GM19395 (cell line): ENCODE data around the gene CEACAM1.
"Not testable (repeated sequence)": the region's sequence is repeated elsewhere in the genome, so short reads cannot be mapped to it uniquely, and the experiment has no call there.

ENCODE experiments used
- ATAC-seq: cut with Tn5 transposase; IDR thresholded peaks from one replicate; pipeline ENCODE4 v1.9.1; 2021; ENCODE audit warnings: mild to moderate bottlenecking, moderate library complexity; ENCODE audit not compliant: unreplicated experiment

Gene CEACAM1

DNA sequence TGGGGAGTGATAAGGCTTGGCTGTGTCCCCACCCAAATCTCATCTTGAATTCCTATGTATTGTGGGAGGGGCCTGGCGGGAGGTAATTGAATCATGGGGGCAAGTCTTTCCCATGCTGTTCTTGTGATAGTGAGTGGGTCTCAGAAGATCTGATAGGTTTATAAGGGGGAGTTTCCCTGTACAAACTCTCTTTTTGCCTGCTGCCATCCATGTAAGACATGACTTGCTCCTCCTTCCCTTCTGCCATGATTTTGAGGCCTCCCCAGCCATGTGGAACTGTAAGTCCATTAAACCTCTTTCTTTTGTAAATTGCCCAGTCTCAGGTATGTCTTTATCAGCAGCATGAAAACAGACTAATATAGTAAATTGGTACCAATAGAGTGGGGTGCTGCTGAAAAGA lies 20.8 kb upstream of the CEACAM1 start:
- ATAC-seq, result not testable (repeated sequence)

GRCh38 chr19:42548552-42548951 lies 20.3 kb upstream of the CEACAM1 start:
- ATAC-seq, result no peak

- no peak for ATAC-seq
Measured at GRCh38 chr19:42547929-42548328, 19.6 kb upstream of the CEACAM1 start.

DNA sequence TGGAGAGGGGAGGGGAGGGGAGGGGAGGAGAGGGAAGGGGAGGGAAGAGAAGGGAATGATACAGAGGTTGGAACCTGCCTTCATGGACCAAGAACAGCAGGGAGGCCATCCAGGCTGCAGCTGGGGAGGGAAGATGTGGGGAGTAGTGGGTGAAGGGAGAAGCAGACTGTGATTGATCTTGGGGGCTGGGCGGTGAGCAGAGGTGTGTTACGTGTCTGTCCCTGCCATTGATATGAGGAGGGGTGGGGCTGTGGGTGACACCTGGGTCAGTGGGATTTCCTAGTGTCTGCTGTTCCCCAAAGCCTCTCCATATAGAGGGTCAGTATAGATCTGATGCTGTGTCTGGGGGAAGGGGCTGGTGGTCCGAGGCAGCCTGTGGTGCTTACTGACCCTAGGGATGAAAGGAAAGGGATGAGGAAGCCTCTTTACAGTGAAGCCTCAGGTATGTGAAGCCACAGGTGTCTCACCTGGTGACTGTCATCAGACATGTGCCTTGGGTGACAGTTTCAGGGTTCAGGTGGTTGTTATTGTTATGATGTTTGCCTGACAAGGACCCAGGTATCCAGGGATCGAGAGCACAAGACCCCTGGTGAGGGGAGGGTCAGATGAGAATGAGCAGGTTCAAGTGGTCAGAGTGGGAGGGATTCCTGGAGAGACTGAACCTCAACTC lies 18.7 kb upstream of the CEACAM1 start:
- no peak for ATAC-seq

GRCh38 chr19:42544146-42544545 lies 15.9 kb upstream of the CEACAM1 start:
- no peak for ATAC-seq

DNA sequence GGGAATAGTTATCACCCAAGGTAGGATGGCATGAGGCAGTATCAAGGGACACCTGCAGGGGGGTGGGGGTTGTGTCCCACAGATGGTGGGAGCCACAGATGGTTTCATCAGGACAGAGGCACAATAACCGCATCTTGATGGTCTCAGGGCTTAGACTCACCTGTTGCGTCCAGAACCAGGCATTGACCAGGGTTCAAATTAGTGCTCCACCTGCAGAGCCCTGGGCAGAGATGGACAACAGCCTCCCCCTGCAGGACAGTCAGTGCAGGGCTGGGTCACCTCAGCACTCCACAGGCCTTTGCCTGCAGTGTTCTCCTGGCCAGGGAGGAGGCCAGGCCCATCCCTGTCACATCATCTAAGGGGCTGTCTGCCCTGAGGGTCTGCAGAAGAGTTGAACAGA lies 14.5 kb upstream of the CEACAM1 start:
- no peak for ATAC-seq

DNA sequence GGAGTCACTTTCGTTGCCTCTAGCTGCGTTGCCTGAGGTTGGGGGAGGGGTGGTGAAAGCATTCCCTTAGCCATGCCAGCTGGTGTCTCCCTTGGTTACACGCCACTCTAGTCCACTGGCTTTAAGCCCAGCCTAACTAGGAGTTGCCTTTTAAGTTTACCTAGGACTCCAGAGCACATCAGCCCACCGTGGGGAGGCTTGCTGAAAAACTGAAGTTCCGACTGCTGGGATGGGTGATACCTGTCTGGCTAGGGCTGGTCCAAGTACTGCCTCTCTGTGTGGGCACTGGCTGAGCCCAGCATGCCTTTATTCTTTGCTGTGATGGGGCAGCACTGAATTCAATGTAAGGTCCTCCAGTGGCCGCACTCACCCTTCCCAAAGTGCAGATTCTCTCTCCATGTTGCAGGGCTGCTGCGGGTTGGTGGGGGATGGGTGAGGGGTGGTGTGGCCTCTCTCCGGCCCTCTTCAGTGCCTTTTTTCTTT lies 11.8 kb upstream of the CEACAM1 start:
- ATAC-seq, result no peak

DNA sequence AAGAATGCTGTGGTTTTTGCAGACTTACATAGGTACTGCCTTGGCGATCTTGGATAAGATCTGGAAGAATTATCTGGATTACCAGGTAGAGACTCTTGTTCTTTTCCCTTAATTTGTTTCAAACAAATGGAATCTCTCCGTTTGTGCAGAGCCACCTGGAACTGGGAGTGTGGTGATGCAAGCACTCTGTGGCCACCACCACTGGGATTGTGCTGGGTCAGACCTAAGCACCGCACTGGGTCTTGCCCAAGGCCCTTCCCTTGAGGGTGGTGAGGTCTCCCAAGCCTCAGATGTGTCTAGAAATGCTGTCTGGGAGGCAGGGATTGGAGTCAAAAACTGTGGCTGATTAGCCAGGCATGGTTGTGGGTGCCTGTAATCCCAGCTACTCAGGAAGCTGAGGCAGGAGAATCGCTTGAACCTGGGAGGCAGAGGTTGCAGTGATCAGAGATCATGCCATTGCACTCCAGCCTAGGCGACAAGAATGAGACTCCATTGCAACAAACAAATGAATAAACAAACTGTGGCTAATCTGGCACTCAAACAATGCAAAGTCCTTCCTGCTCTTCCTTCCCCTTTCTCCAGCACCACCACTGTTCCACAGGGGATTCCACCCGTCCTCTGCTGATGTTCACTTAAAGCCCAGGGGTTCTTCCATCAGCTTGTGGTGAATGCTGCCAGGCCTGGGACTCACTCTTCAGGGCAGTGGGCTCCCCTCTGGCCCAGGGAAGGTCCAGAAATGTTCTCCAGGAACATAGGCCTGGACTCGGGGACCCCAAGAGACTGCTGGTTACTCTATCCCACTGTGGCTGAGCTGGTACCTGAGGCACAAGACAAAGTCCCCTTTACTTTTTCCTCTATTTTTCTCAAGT lies 10.8 kb upstream of the CEACAM1 start:
- no peak for ATAC-seq

- not testable (repeated sequence) for ATAC-seq
Measured at GRCh38 chr19:42535276-42535675, 7.0 kb upstream of the CEACAM1 start.

DNA sequence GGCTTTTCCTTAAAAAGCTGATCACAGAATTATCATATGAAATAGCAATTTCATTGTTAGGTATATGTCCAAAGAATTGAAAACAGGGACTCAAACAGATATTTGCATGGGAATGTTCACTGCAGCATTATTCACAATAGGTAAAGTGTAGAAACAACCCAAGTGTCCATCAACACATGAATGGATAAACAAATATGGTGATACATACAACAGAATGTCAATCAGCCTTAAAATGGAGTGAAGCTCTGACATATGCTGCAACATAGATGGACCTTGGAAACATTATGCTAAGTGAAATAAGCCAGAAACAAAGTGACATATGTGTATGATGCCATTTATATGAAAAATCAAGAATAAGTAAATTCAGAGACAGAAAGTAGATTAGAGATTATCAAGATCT lies 6.1 kb upstream of the CEACAM1 start:
- ATAC-seq, result no peak

DNA sequence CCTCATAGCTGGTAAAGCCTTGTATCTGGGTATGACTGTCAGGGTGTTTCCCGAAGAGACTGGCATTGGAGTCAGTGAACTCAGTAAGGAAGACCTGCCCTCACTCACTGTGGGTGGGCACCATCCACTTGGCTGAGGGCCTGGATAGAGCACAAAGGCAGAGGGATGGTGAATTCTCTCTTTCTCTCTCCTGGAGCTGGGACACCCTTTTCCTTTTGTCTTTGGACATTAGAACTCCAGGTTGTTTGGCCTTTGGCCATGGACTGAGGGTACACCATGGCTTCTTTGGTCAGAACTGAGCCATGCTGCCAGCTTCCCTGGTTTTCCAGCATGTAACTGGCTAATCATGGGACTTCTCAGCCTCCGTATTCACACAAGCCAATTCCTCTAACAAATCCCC lies 4.6 kb upstream of the CEACAM1 start:
- ATAC-seq, result no peak

DNA sequence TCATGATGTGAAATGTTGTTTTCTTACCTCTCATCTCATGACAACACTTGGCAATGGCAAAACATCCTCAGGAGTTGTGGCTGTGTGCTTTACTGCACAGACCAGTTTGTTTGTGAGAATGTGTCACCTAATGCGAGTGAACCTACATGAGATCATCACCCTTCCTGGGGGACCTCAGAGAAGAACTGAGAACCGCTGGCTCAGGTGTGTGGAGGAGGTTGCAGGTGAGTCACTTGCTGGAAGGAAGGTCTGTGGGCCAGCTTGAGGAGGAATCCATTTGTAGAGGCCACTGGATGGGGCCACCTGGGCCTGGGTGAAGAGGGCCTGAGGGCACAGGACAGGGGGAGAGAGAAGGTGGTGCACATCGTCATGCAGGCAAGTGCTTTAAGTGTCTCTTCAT lies 3.0 kb upstream of the CEACAM1 start:
- no peak for ATAC-seq

DNA sequence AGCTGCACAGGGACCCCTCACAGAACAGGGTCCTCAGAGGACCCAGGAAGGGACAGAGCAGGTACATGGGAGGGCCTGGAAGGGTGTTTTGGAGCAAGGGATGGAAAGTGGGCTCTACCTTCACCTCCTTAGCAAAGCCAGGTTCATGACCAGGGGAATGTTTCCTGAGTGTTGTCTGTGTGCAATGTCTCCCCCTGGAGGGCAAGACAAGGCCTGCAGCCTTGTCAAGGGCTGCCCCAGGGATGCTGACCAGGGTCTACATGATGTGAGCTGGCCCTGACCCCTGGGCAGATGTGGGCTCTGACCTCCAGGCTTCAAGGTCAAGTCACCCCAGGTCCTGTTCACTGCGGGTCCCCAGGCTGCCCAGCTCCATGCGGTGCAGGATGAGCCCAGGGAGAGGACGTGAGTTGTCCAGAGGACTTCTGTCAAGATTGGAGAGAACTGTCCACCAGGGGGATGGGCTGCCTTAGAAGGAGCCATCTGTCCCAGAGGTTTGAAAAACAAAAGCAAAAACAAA lies 1.0 kb upstream of the CEACAM1 start:
- no peak for ATAC-seq

DNA sequence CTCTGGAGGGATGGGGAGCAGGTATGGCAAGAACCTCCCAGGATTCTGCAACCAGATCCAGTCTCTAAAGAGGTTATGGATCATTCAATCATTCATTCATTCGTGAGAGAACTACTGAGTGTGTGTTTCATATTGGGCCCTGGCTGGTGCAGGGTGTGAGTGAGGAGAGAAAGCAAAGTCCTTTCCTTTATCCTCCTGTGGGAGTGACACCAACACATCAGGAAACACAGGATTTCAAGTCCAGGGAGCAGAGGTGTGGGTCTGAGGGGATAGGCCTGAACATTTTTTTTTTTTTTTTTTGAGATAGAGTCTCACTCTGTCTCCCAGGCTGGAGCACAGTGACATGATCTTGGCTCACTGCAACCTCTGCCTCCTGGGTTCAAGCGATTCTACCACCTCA lies 3.3 kb downstream of the CEACAM1 start:
- ATAC-seq, result no peak

- no peak for ATAC-seq
Measured at GRCh38 chr19:42524250-42524649, 4.0 kb downstream of the CEACAM1 start.

DNA sequence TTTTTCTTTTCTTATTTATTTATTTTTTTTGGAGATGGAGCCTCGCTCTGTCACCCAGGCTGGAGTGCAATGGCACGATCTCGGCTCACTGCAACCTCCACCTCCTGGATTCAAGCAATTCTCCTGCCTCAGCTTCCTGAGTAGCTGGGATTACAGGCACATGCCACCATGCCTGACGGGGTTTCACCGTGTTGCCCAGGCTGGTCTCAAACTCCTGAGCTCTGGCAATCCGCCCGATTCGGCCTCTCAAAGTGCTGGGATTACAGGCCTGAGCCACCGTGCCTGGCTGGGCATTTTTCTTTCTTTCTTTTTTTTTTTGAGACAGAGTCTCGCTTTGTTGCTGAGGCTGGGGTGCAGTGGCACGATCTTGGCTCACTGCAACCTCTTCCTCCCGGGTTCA lies 6.0 kb downstream of the CEACAM1 start:
- not testable (repeated sequence) for ATAC-seq

GRCh38 chr19:42521346-42522030 lies 6.8 kb downstream of the CEACAM1 start:
- no peak for ATAC-seq

DNA sequence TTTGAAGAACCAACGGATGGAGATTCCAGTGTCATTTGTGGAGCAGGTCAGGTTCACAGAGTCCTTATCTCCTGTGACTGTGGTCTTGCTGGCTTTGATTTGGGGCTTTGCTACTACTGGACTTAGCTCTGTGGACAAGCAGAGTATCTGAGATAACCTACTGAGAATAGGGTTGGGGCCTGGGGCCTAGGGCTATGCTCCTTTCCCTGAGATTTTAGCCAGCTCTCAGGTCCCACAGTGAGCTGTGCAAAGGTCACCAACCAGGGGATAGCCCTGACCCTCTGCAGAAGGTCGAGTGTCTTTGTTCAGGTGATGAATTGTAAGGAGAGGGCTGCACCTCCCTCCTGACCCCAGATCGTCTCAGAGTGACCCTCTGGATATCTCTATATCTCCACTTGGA lies 9.2 kb downstream of the CEACAM1 start:
- no peak for ATAC-seq

GRCh38 chr19:42516771-42517170 lies 11.5 kb downstream of the CEACAM1 start:
- no peak for ATAC-seq

DNA sequence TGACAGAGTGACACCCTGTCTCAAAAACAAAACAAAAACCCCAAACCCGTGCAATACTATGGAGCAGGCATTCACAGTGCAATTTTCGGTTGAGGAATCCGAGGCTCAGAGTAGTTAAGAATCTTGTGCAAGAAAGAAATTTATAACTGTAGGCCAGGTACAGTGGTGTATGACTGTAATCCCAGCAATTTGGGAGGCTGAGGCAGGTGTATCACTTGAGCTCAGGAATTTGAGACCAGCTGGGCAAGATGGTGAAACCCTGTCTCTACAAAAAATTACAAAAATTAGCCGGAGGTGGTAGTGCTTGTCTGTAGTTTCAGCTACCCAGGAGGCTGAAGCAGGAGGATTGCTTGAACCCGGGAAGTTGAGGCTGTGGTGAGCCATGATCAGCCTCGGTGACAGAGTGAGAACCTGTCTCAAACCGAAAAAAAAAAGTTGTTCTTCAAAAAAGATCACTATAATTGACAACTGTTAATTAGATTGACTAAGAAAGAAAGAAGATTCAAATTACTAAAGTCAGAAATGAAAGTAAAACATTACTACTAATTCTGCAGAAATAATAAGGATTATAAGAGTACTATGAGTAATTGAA lies 12.9 kb downstream of the CEACAM1 start:
- ATAC-seq, result no peak

DNA sequence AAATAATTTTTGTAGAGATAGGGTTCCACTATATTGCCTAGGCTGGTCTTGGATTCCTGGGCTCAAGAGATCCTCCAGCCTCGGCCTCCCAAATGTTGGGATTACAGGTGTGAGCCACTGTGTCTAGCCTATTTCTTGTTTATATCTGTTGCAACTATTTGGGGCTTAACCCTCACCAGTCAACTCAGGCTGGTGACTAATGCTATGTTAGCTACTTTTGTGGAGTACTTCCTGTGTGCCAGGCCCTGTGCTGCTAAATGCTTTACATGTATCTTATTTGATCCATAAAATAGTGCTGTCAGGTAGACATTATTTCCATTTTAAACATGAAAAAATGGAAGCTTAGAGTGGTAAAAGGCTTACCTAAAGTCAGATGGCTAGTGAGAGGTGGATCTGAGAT lies 13.8 kb downstream of the CEACAM1 start:
- ATAC-seq, result no peak
